Measurements from ENCODE around the gene LPP. TPM values are rescaled to one million over a fixed set of nuclear protein-coding genes. Genes with fewer than 3 reads are reported as not detected.

LPP gene
- total and polyA plus RNA-seq, 9 donors = 15.9 to 280 (median 134) TPM

- Histone ChIP-seq H3K36me3 (no peaks in the 10 kb centered on the region), H3K27ac (no peak overlapping the region), H3K27me3 (no peaks in the 10 kb centered on the region), H3K9me3 (no peaks in the 10 kb centered on the region), H3K4me1 (ENCODE audit: insufficient read depth) (no peaks in the 10 kb centered on the region), H3K4me3 (no peak overlapping the region)
- no peak for TF ChIP-seq POLR2A (IDR thresholded peaks at IDR 0.05)
- TF ChIP-seq EP300 (IDR thresholded peaks at IDR 0.05) = no peak
- TF ChIP-seq CTCF (IDR thresholded peaks at IDR 0.05) = no peak
- intact Hi-C loops (cut with DNase I) = no loop called here
- 33 to 40% (median 37%) methylated on average over 2 of the region's 2 CpGs for WGBS, 3 donors
- no peak for DNase-seq
Observed at GRCh38 chr3:188458756-188459155, 304.8 kb downstream of the LPP start.

GRCh38 chr3:188465311-188465710, 311.4 kb downstream of the LPP start:
- DNase-seq = no peak
- TF ChIP-seq POLR2A (IDR thresholded peaks at IDR 0.05) = no peak
- no peak for TF ChIP-seq EP300 (IDR thresholded peaks at IDR 0.05)
- TF ChIP-seq CTCF (IDR thresholded peaks at IDR 0.05) = no peak
- Histone ChIP-seq H3K27ac (no peak overlapping the region), H3K4me3 (no peak overlapping the region), H3K27me3 (no peaks in the 10 kb centered on the region), H3K9me3 (no peaks in the 10 kb centered on the region), H3K36me3 (no peaks in the 10 kb centered on the region), H3K4me1 (ENCODE audit: insufficient read depth) (peaks cover 6% of the 10 kb centered on the region)
- intact Hi-C loops (cut with DNase I) = no loop called here
- WGBS, 3 donors = 40 to 60% (median 54%) methylated on average over 6 of the region's 6 CpGs

GRCh38 chr3:188468196-188468595, 314.2 kb downstream of the LPP start:
- Histone ChIP-seq H3K4me3 (no peak overlapping the region), H3K4me1 (ENCODE audit: insufficient read depth) (peaks cover 6% of the 10 kb centered on the region), H3K27ac (no peak overlapping the region), H3K27me3 (no peaks in the 10 kb centered on the region), H3K9me3 (no peaks in the 10 kb centered on the region), H3K36me3 (no peaks in the 10 kb centered on the region)
- 55 to 73% (median 61%) methylated on average over 2 of the region's 2 CpGs for WGBS, 3 donors
- TF ChIP-seq CTCF (IDR thresholded peaks at IDR 0.05) (no peak), EP300 (IDR thresholded peaks at IDR 0.05) (no peak), POLR2A (IDR thresholded peaks at IDR 0.05) (no peak)
- intact Hi-C loops (cut with DNase I) = no loop called here
- no peak for DNase-seq

GRCh38 chr3:188468662-188469061, 314.7 kb downstream of the LPP start:
- WGBS, 3 donors = 45 to 65% (median 58%) methylated on average over 3 of the region's 3 CpGs
- no peaks in the 10 kb centered on the region for H3K36me3 ChIP-seq
- DNase-seq = peak in 3 of 5 donors; percentile 48 to 78 (median 60)
- H3K4me1 ChIP-seq (ENCODE audit: insufficient read depth) = peaks cover 6% of the 10 kb centered on the region
- no peaks in the 10 kb centered on the region for H3K27me3 ChIP-seq
- no peak overlapping the region for H3K27ac ChIP-seq
- intact Hi-C loops (cut with DNase I) = no loop called here
- H3K9me3 ChIP-seq = no peaks in the 10 kb centered on the region
- no peak overlapping the region for H3K4me3 ChIP-seq
- no peak for TF ChIP-seq CTCF (IDR thresholded peaks at IDR 0.05)
- peak; percentile 61 for TF ChIP-seq EP300 (IDR thresholded peaks at IDR 0.05)

Measured in ovary (tissue), 9 donors.